Smooth muscle cell (in vitro differentiated cells): ENCODE data around the gene IFNA14. TPM values are rescaled to one million over a fixed set of nuclear protein-coding genes. Genes with fewer than 3 reads are reported as not detected.

Experiments used
- DNase-seq: peaks from one replicate; lab custom pipeline; 2025; ENCODE audit not compliant: unreplicated experiment; lab: John Stamatoyannopoulos, UW
- H2AFZ ChIP-seq: fragments of 200-600 bp; sonication (generic); 2 replicates; pipeline ENCODE4 v1.6.0; 2016; ENCODE audit warnings: antibody characterized with exemption, low read depth, mild to moderate bottlenecking
- H3F3A ChIP-seq: fragments of 200-600 bp; sonication (generic); 2 replicates; pipeline ENCODE4 v1.6.0; 2017; ENCODE audit warnings: antibody characterized with exemption, low read depth
- H3K27ac ChIP-seq: fragments of 200-600 bp; sonication (generic); 2 replicates; pipeline ENCODE4 v1.5.1; 2016; ENCODE audit warnings: low read depth, mild to moderate bottlenecking
- H3K27me3 ChIP-seq: fragments of 200-600 bp; sonication (generic); 2 replicates; pipeline ENCODE4 v1.6.1; 2016; ENCODE audit warnings: low read depth, mild to moderate bottlenecking
- H3K36me3 ChIP-seq: fragments of 200-600 bp; sonication (generic); 2 replicates; pipeline ENCODE4 v1.5.1; 2016; ENCODE audit warnings: low read depth
- H3K4me1 ChIP-seq: fragments of 200-600 bp; sonication (generic); 2 replicates; pipeline ENCODE4 v1.5.1; 2016; ENCODE audit warnings: low read depth
- H3K4me2 ChIP-seq: fragments of 200-600 bp; sonication (generic); 2 replicates; pipeline ENCODE4 v1.6.0; 2016; ENCODE audit warnings: mild to moderate bottlenecking
- H3K4me3 ChIP-seq: fragments of 200-600 bp; sonication (generic); 2 replicates; pipeline ENCODE4 v1.5.1; 2016; ENCODE audit warnings: mild to moderate bottlenecking
- H3K79me2 ChIP-seq: fragments of 200-600 bp; sonication (generic); 2 replicates; pipeline ENCODE4 v1.6.0; 2016; ENCODE audit warnings: low read depth, mild to moderate bottlenecking
- H3K9ac ChIP-seq: fragments of 200-600 bp; sonication (generic); 2 replicates; pipeline ENCODE4 v1.6.0; 2016; ENCODE audit warnings: low read depth
- H3K9me3 ChIP-seq: fragments of 200-600 bp; sonication (generic); replicated peaks from 2 replicates; pipeline ENCODE4 v1.5.1; 2016; ENCODE audit warnings: low read depth
- H4K20me1 ChIP-seq: fragments of 200-600 bp; sonication (generic); 2 replicates; pipeline ENCODE4 v1.6.0; 2016; ENCODE audit warnings: low read depth
- CTCF ChIP-seq: fragments of 200-600 bp; sonication (generic); IDR thresholded peaks from 2 replicates; pipeline ENCODE4 v1.5.1; 2017; ENCODE audit warnings: borderline replicate concordance, mild to moderate bottlenecking, antibody characterized with exemption; ENCODE audit not compliant: insufficient read depth, poor library complexity, severe bottlenecking
- WGBS: methylation state at CpG from one replicate; pipeline ENCODE4 v1.1.7; 2016; ENCODE audit warnings: low lambda C conversion rate; 5-methylcytosine and 5-hydroxymethylcytosine counted together
- polyA plus RNA-seq: library from polyadenylated mRNA; unstranded; fragments of >200 nt; fragmentation: Nextera tagmentation; extraction: Ambion mirVana; gene quantifications from 2 replicates; pipeline ENCODE4 v1.2.1, GENCODE V29; 2016
- total RNA-seq: library from RNA; depleted of rRNA; stranded (reverse); fragments of >200 nt; gene quantifications from 2 replicates; pipeline ENCODE4 v1.2.3, GENCODE V29; 2014

The IFNA14 gene
- total and polyA plus RNA-seq, 2 experiments from 2014 or later: not detected

- Histone ChIP-seq H4K20me1 (no peaks in the 10 kb centered on the region), H3K36me3 (no peaks in the 10 kb centered on the region), H3K4me2 (no peak overlapping the region), H3K27ac (no peak overlapping the region), H3K27me3 (peaks cover 72% of the 10 kb centered on the region), H3K4me3 (no peak overlapping the region), H3K9ac (no peak overlapping the region), H3K4me1 (no peaks in the 10 kb centered on the region), H2AFZ (no peak overlapping the region), H3K79me2 (no peaks in the 10 kb centered on the region), H3K9me3 (no peaks in the 10 kb centered on the region), H3F3A (no peaks in the 10 kb centered on the region)
- WGBS: 90% methylated on average over 2 of the region's 2 CpGs
- DNase-seq: no peak
- no peak for TF ChIP-seq CTCF
Measured at GRCh38 chr9:21281275-21281674, 41.5 kb upstream of the IFNA14 start.

GRCh38 chr9:21268347-21268657, 28.5 kb upstream of the IFNA14 start:
- WGBS: 52% methylated on average over 2 of the region's 2 CpGs
- DNase-seq: no peak
- no peaks in the 10 kb centered on the region for H3K79me2 ChIP-seq
- no peaks in the 10 kb centered on the region for H4K20me1 ChIP-seq
- no peaks in the 10 kb centered on the region for H3K4me1 ChIP-seq
- no peak overlapping the region for H3K4me2 ChIP-seq
- H3K27me3 ChIP-seq: peaks cover 60% of the 10 kb centered on the region
- H3K27ac ChIP-seq: no peak overlapping the region
- TF ChIP-seq CTCF: no peak
- H3K9me3 ChIP-seq: no peaks in the 10 kb centered on the region
- H3K36me3 ChIP-seq: no peaks in the 10 kb centered on the region
- H3K9ac ChIP-seq: no peak overlapping the region
- no peak overlapping the region for H2AFZ ChIP-seq
- no peak overlapping the region for H3K4me3 ChIP-seq
- no peaks in the 10 kb centered on the region for H3F3A ChIP-seq

- 78% methylated on average over 4 of the region's 4 CpGs for WGBS
- Histone ChIP-seq H4K20me1 (no peaks in the 10 kb centered on the region), H3K27me3 (peaks cover 63% of the 10 kb centered on the region)
Measured at GRCh38 chr9:21267485-21268346, 27.9 kb upstream of the IFNA14 start.

More at GRCh38 chr9:21267485-21268346, 27.9 kb upstream of the IFNA14 start:
- Histone ChIP-seq H3K4me3 (no peak overlapping the region), H3F3A (no peaks in the 10 kb centered on the region), H3K4me1 (no peaks in the 10 kb centered on the region), H3K36me3 (no peaks in the 10 kb centered on the region), H3K27ac (no peak overlapping the region), H3K9ac (no peak overlapping the region), H2AFZ (no peak overlapping the region), H3K79me2 (no peaks in the 10 kb centered on the region), H3K4me2 (no peak overlapping the region), H3K9me3 (no peaks in the 10 kb centered on the region)
- DNase-seq: no peak
- TF ChIP-seq CTCF: no peak
